ENCODE data around the gene TRMO. TPM values are rescaled to one million over a fixed set of nuclear protein-coding genes. Genes with fewer than 3 reads are reported as not detected.

Gene TRMO
- total and polyA plus RNA-seq, 2 of the 8 experiments (the other 6 are each of a cell fraction or from before 2014, with no cell fraction given), result 4.6 to 5.6 TPM

- H2BK120ac ChIP-seq (replicated peaks; ENCODE audit: low read depth, low read length), result no peak overlapping the region
- H3K18ac ChIP-seq (ENCODE audit: extremely low read depth, low read length), result no peak overlapping the region
- TF ChIP-seq CTCF (IDR thresholded peaks at IDR 0.05; ENCODE audit: control extremely low read depth in 1 of 3, insufficient read depth in 1 of 3, low read depth in 1 of 3, low read length in 3 of 3) (no peak), E2F6 (IDR thresholded peaks at IDR 0.05) (no peak)
Observed at GRCh38 chr9:97904725-97905124, 17.6 kb downstream of the TRMO start.

More at GRCh38 chr9:97904725-97905124, 17.6 kb downstream of the TRMO start:
- Histone ChIP-seq H3K79me2 (ENCODE audit: control insufficient read depth in 1 of 2, insufficient read depth in 2 of 2, low read length in 2 of 2) (no peaks in the 10 kb centered on the region), H4K8ac (ENCODE audit: extremely low read depth, insufficient read depth, low read length) (no peak overlapping the region), H2BK20ac (ENCODE audit: low read length) (no peak overlapping the region), H3K36me3 (ENCODE audit: control insufficient read depth in 2 of 4, insufficient read depth in 4 of 4, low read length in 3 of 4) (no peaks in the 10 kb centered on the region), H3K79me1 (ENCODE audit: low read depth, low read length) (peaks cover 3% of the 10 kb centered on the region; the same call in 1 of the 2 replicates), H2BK12ac (ENCODE audit: low read depth, low read length) (no peak overlapping the region), H2AFZ (ENCODE audit: low read length) (no peak overlapping the region), H3K4ac (replicated peaks; ENCODE audit: insufficient read length, low read depth, low read length) (no peak overlapping the region), H3K23me2 (ENCODE audit: low read depth, low read length) (no peaks in the 10 kb centered on the region), H3K14ac (ENCODE audit: insufficient read length) (no peak overlapping the region), H2AK5ac (ENCODE audit: low read depth, low read length) (no peak overlapping the region), H3K4me1 (replicated peaks in 1 of 4; ENCODE audit: control insufficient read depth in 3 of 4, insufficient read depth in 4 of 4, low read length in 3 of 4) (no peaks in the 10 kb centered on the region), H2BK15ac (ENCODE audit: low read length) (no peak overlapping the region), H3K56ac (replicated peaks; ENCODE audit: insufficient read length, low read depth, low read length) (no peak overlapping the region), H3K4me2 (ENCODE audit: insufficient read depth in 1 of 2, low read depth in 2 of 2, low read length in 2 of 2) (no peak overlapping the region), H4K20me1 (replicated peaks in 1 of 2; ENCODE audit: control insufficient read depth in 1 of 2, insufficient read depth in 2 of 2, low read length in 2 of 2) (peaks cover 0 to 3% of the 10 kb centered on the region in 2 experiments), H3K9ac (replicated peaks in 1 of 4; ENCODE audit: extremely low read depth in 1 of 4, low read depth in 3 of 4, low read length in 3 of 4) (no peak overlapping the region), H3K27me3 (replicated peaks in 1 of 4; ENCODE audit: control insufficient read depth in 3 of 4, extremely low read depth in 1 of 4, insufficient read depth in 3 of 4, low read length in 3 of 4) (no peaks in the 10 kb centered on the region), H4K91ac (replicated peaks; ENCODE audit: insufficient read length, low read length) (no peak overlapping the region), H4K5ac (ENCODE audit: insufficient read length, low read depth, low read length) (no peak overlapping the region), H3K9me3 (ENCODE audit: insufficient read depth in 2 of 2, low read depth in 1 of 2, low read length in 1 of 2) (no peaks in the 10 kb centered on the region), H3K4me3 (ENCODE audit: extremely low read depth in 1 of 4, insufficient read depth in 2 of 4, low read depth in 3 of 4, low read length in 4 of 4) (no peak overlapping the region), H3K23ac (ENCODE audit: insufficient read length) (no peak overlapping the region), H3K27ac (ENCODE audit: low read depth, low read length) (no peak overlapping the region), H2BK5ac (ENCODE audit: low read depth, low read length) (no peak overlapping the region)
- DNase-seq (ENCODE audit: low read depth in 1 of 2, low spot score in 2 of 2), result no peak
- POLR2A ChIA-PET (ENCODE audit: partially characterized antibody), result no interaction called here
- 87% methylated on average over 9 of the region's 9 CpGs; no CpG with 5 or more reads in 1 of the 2 experiments for WGBS, 2 experiments (ENCODE audit: extremely low coverage in 1 of 2, insufficient coverage in 1 of 2, insufficient read length in 1 of 2, insufficient replicate concordance in 2 of 2, low coverage in 1 of 2, low lambda C conversion rate in 2 of 2, missing lambda C conversion rate in 1 of 2)
- CTCF ChIA-PET (ENCODE audit: partially characterized antibody), result interaction anchor here (1.2 to 2.0 kb wide), 2 partner anchors 9 kb away, joined by 3 to 5 read pairs; no protein-coding TSS in a partner anchor
- no peak for FAIRE-seq

Measured in H1 (cell line).